PC-9 (cell line): ENCODE data around the gene RAMACL. TPM values are rescaled to one million over a fixed set of nuclear protein-coding genes. Genes with fewer than 3 reads are reported as not detected.

ENCODE experiments used
- BruUV-seq: library from RNA; stranded (reverse); fragments of 400-500 nt; replicated peaks from 2 replicates; lab custom pipeline; 2021; lab: Mats Ljungman, UMichigan
- CTCF ChIA-PET: fragments of 300-600 bp; sonication (Branson Sonifier 250); formaldehyde crosslinking; loops from one replicate; lab custom pipeline; 2022; ENCODE audit warnings: antibody characterized with exemption; lab: Charles Lee
- POLR2A ChIA-PET: fragments of 300-600 bp; sonication (Branson Sonifier 250); formaldehyde crosslinking; loops from one replicate; lab custom pipeline; 2022; ENCODE audit warnings: antibody characterized with exemption; ENCODE audit not compliant: unreplicated experiment; lab: Charles Lee
- DNase-seq, 2 experiments: peaks; one replicate each; pipeline versions ENCODE4 v3.0.0 to v3.0.0-alpha.2; 2015 to 2022; ENCODE audit warnings: mixed read lengths in 1 of 2
- H2AFZ ChIP-seq: fragments of 200-600 bp; sonication (generic); 2 replicates; pipeline ENCODE4 v1.8.1; 2017; ENCODE audit warnings: antibody characterized with exemption
- H3F3A ChIP-seq: fragments of 200-600 bp; sonication (generic); 2 replicates; pipeline ENCODE4 v1.8.1; 2017; ENCODE audit warnings: antibody characterized with exemption, mild to moderate bottlenecking, low read depth; ENCODE audit not compliant: insufficient read depth
- H3K27ac ChIP-seq: fragments of 200-600 bp; sonication (generic); 2 replicates; pipeline ENCODE4 v1.6.1; 2016; ENCODE audit warnings: mixed run types
- H3K27me3 ChIP-seq: fragments of 200-600 bp; sonication (generic); 2 replicates; pipeline ENCODE4 v1.6.1; 2016; ENCODE audit warnings: low read depth, mixed run types; ENCODE audit not compliant: insufficient read depth
- H3K36me3 ChIP-seq: fragments of 200-600 bp; sonication (generic); 2 replicates; pipeline ENCODE4 v1.6.1; 2016; ENCODE audit warnings: low read depth, mixed run types
- H3K4me1 ChIP-seq: fragments of 200-600 bp; sonication (generic); replicated peaks from 2 replicates; pipeline ENCODE4 v1.6.1; 2016; ENCODE audit warnings: mixed run types; ENCODE audit not compliant: insufficient read depth
- H3K4me2 ChIP-seq: fragments of 200-600 bp; sonication (generic); 2 replicates; pipeline ENCODE4 v1.6.1; 2017; ENCODE audit warnings: mixed run types
- H3K4me3 ChIP-seq: fragments of 200-600 bp; sonication (generic); 2 replicates; pipeline ENCODE4 v1.6.1; 2016; ENCODE audit warnings: mixed run types
- H3K79me2 ChIP-seq: fragments of 200-600 bp; sonication (generic); 2 replicates; pipeline ENCODE4 v1.6.1; 2017; ENCODE audit warnings: low read depth, mixed run types
- H3K9me2 ChIP-seq: fragments of 200-600 bp; sonication (generic); 2 replicates; pipeline ENCODE4 v1.8.1; 2017; ENCODE audit warnings: mild to moderate bottlenecking; ENCODE audit not compliant: insufficient read depth
- H3K9me3 ChIP-seq: fragments of 200-600 bp; sonication (generic); 2 replicates; pipeline ENCODE4 v1.8.1; 2016; ENCODE audit warnings: low read depth; ENCODE audit not compliant: insufficient read depth
- H4K20me1 ChIP-seq: fragments of 200-600 bp; sonication (generic); 2 replicates; pipeline ENCODE4 v1.8.1; 2017; ENCODE audit not compliant: insufficient read depth
- CTCF ChIP-seq: fragments of 200-600 bp; sonication (generic); conservative IDR thresholded peaks from 2 replicates; pipeline ENCODE4 v1.6.1; 2017; ENCODE audit warnings: mixed run types, antibody characterized with exemption, mild to moderate bottlenecking, moderate library complexity
- EZH2 ChIP-seq: fragments of 200-600 bp; sonication (generic); IDR thresholded peaks from 2 replicates; pipeline ENCODE4 v1.8.0; 2017; ENCODE audit warnings: antibody characterized with exemption, low read depth
- intact Hi-C: fragments of 100-400 bp; cut with micrococcal nuclease; formaldehyde crosslinking; loops from one replicate; pipeline ENCODE4 v1.10.0; 2022; ENCODE audit not compliant: unreplicated experiment
- total RNA-seq: library from RNA; stranded (reverse); gene quantifications from 2 replicates; pipeline ENCODE4 v1.2.3, GENCODE V29; 2021

The RAMACL gene
- total RNA-seq, 1 experiment from 2014 or later: 0.52 TPM

- no peaks in the 10 kb centered on the region for H3K79me2 ChIP-seq
- no peak for DNase-seq
- intact Hi-C loops: no loop called here
- no peak overlapping the region for H3K4me3 ChIP-seq
- no peaks in the 10 kb centered on the region for H3K4me1 ChIP-seq
- ChIA-PET CTCF (no interaction called here), POLR2A (no interaction called here)
- H3K27ac ChIP-seq: no peak overlapping the region
- no peaks in the 10 kb centered on the region for H3K9me3 ChIP-seq
- no peak overlapping the region for H2AFZ ChIP-seq
- no peak overlapping the region for H3K4me2 ChIP-seq
- no peaks in the 10 kb centered on the region for H3K9me2 ChIP-seq
- no peaks in the 10 kb centered on the region for H3F3A ChIP-seq
- no peaks in the 10 kb centered on the region for H3K27me3 ChIP-seq
- BruUV-seq: no TSS peak
- H3K36me3 ChIP-seq: no peaks in the 10 kb centered on the region
- TF ChIP-seq EZH2 (no peak), CTCF (no peak)
- no peaks in the 10 kb centered on the region for H4K20me1 ChIP-seq
These were observed 8.7 kb upstream of the RAMACL start for GRCh38 chr6:166595061-166595780.

GRCh38 chr6:166592821-166593220, 6.3 kb upstream of the RAMACL start:
- no peaks in the 10 kb centered on the region for H3K27me3 ChIP-seq
- TF ChIP-seq EZH2 (no peak), CTCF (no peak)
- H3K9me3 ChIP-seq: no peaks in the 10 kb centered on the region
- CTCF ChIA-PET: no interaction called here
- POLR2A ChIA-PET: no interaction called here
- DNase-seq: no peak
- no peaks in the 10 kb centered on the region for H3K36me3 ChIP-seq
- H3K27ac ChIP-seq: no peak overlapping the region
- intact Hi-C loops: no loop called here
- no peak overlapping the region for H3K4me3 ChIP-seq
- peaks cover 5% of the 10 kb centered on the region; the same call in 1 of the 2 replicates for H4K20me1 ChIP-seq
- no TSS peak for BruUV-seq
- H3K4me1 ChIP-seq: no peaks in the 10 kb centered on the region
- H3K4me2 ChIP-seq: no peak overlapping the region
- no peak overlapping the region for H2AFZ ChIP-seq
- H3K9me2 ChIP-seq: no peaks in the 10 kb centered on the region
- H3F3A ChIP-seq: no peaks in the 10 kb centered on the region
- no peaks in the 10 kb centered on the region for H3K79me2 ChIP-seq

GRCh38 chr6:166591961-166592520, 5.6 kb upstream of the RAMACL start:
- Histone ChIP-seq H3K4me3 (no peak overlapping the region), H3K4me2 (no peak overlapping the region), H3K27me3 (no peaks in the 10 kb centered on the region), H3K79me2 (no peaks in the 10 kb centered on the region), H3K9me3 (no peaks in the 10 kb centered on the region), H3F3A (no peaks in the 10 kb centered on the region), H2AFZ (no peak overlapping the region), H3K9me2 (no peaks in the 10 kb centered on the region), H4K20me1 (peaks cover 5% of the 10 kb centered on the region; the same call in 1 of the 2 replicates), H3K4me1 (no peaks in the 10 kb centered on the region), H3K36me3 (no peaks in the 10 kb centered on the region), H3K27ac (no peak overlapping the region)
- intact Hi-C loops: no loop called here
- POLR2A ChIA-PET: no interaction called here
- BruUV-seq: no TSS peak
- DNase-seq: no peak
- TF ChIP-seq CTCF (no peak), EZH2 (no peak)
- CTCF ChIA-PET: no interaction called here
